NCI-H2196 (cell line): ENCODE measurements around the gene RPEL1.
"Not testable (repeated sequence)": the region's sequence is repeated elsewhere in the genome, so short reads cannot be mapped to it uniquely, and the experiment has no call there.

ENCODE experiments used
- DNase-seq: peaks from one replicate; lab custom pipeline; 2025; ENCODE audit not compliant: unreplicated experiment; lab: John Stamatoyannopoulos, UW

Gene RPEL1

GRCh38 chr10:103232772-103233488 lies 12.8 kb upstream of the RPEL1 start:
- DNase-seq = no peak

GRCh38 chr10:103235775-103236174 lies 9.9 kb upstream of the RPEL1 start:
- no peak for DNase-seq

- DNase-seq = no peak
Measured at GRCh38 chr10:103238506-103239252, 7.0 kb upstream of the RPEL1 start.

GRCh38 chr10:103241262-103242011 lies 4.2 kb upstream of the RPEL1 start:
- DNase-seq = peak; percentile 50

GRCh38 chr10:103244666-103245271 lies 918 bp upstream of the RPEL1 start:
- peak; percentile 39 for DNase-seq

GRCh38 chr10:103246324-103246723 lies 637 bp downstream of the RPEL1 start:
- DNase-seq = no peak

GRCh38 chr10:103254113-103254512 lies 8.4 kb downstream of the RPEL1 start:
- no peak for DNase-seq

- DNase-seq = no peak
Measured at GRCh38 chr10:103254538-103255325, 9.0 kb downstream of the RPEL1 start.

- DNase-seq = no peak
Measured at GRCh38 chr10:103256613-103257012, 10.9 kb downstream of the RPEL1 start.

GRCh38 chr10:103257812-103258211 lies 12.1 kb downstream of the RPEL1 start:
- no peak for DNase-seq

GRCh38 chr10:103258928-103259327 lies 13.2 kb downstream of the RPEL1 start:
- DNase-seq = not testable (repeated sequence)

- DNase-seq = no peak
Measured at GRCh38 chr10:103259989-103260388, 14.3 kb downstream of the RPEL1 start.

- no peak for DNase-seq
Measured at GRCh38 chr10:103262229-103262628, 16.5 kb downstream of the RPEL1 start.

- no peak for DNase-seq
Measured at GRCh38 chr10:103265717-103266329, 20.1 kb downstream of the RPEL1 start.

- DNase-seq = no peak
Measured at GRCh38 chr10:103273041-103273441, 27.4 kb downstream of the RPEL1 start.

- no peak for DNase-seq
Measured at GRCh38 chr10:103276251-103276895, 30.7 kb downstream of the RPEL1 start.

GRCh38 chr10:103276896-103277712 lies 31.4 kb downstream of the RPEL1 start, which contains the start of gene INA:
INA (plus strand) TSS chr10:103277138; CDS start chr10:103277212, 74 bp downstream.
- DNase-seq = peak; percentile 64

- no peak for DNase-seq
Measured at GRCh38 chr10:103277713-103278536, 32.2 kb downstream of the RPEL1 start.
